HG03571 (cell line): Measurements from ENCODE around the gene ST7L.
"Not testable (repeated sequence)": the region's sequence is repeated elsewhere in the genome, so short reads cannot be mapped to it uniquely, and the experiment has no call there.

Source experiments
- ATAC-seq: cut with Tn5 transposase; IDR thresholded peaks from one replicate; pipeline ENCODE4 v1.9.1; 2021; ENCODE audit not compliant: unreplicated experiment

ST7L gene

DNA sequence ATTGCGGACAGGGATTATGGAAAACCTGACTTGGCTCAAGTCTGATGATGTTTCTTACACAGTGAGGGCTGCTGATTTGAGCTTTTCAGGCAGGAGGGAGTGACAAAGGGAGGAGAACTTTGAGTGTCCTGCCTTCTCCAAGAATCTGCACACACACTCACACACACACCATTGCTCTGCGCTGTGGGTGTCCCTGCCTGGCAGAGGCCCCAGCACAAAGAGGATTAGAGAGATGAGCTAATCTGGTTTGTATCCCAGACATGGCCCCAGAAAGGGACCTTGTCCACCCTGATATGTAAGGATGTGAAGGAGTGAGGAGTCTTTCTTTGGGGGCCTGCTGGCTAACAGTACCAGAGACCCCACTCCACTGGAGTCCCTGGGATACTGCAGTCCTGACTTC is 116.1 kb downstream of the ST7L start:
- no peak for ATAC-seq

- no peak for ATAC-seq
Measured at GRCh38 chr1:112501810-112502641, 116.9 kb downstream of the ST7L start.

- no peak for ATAC-seq
Measured at GRCh38 chr1:112496290-112496689, 122.7 kb downstream of the ST7L start.

GRCh38 chr1:112493351-112493750 is 125.6 kb downstream of the ST7L start:
- no peak for ATAC-seq

GRCh38 chr1:112492076-112492475 is 126.9 kb downstream of the ST7L start:
- ATAC-seq: no peak

DNA sequence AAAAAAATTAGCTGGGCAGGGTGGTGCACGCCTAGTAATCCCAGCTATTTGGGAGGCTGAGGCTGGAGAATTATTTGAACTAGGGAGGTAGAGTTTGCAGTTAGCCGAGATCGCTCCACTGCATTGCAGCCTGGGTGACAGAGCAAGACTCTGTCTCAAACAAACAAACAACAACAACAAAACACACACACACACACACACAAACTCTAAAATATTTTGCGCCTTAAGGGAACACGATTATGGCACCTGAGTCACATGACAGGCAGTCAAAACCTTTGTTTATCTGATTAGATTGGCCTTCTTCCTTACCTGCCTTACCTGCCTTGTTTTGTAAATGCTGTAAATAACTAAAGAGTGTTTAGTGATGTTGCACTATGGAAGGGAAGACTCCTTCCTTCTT is 130.8 kb downstream of the ST7L start:
- ATAC-seq: no peak

- not testable (repeated sequence) for ATAC-seq
Measured at GRCh38 chr1:112487686-112488085, 131.3 kb downstream of the ST7L start.

- ATAC-seq: not testable (repeated sequence)
Measured at GRCh38 chr1:112486063-112486462, 132.9 kb downstream of the ST7L start.

GRCh38 chr1:112478314-112478713 is 140.6 kb downstream of the ST7L start:
- ATAC-seq: no peak

DNA sequence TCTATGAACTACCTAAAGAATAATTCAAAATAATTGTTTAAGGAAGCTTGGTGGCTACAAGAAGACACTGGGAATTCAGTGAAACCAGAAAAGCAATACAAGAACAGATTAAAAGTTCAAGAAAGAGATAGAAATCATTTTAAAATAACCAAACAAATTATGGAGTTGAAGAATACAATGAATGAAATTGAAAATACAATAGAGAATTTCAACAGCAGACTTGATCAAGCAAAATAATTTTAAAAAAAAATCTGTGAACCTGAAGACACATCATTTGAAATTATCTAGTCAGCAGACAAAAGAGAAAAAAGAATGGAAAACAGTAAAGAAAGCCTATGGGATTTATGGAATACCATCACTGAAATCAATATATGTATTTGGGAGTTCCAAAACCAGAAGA is 141.4 kb downstream of the ST7L start:
- no peak for ATAC-seq
